GM18870 (cell line): Measurements from ENCODE around the gene SFXN5.
A peak's percentile ranks its signal among the peaks of the same experiment; 100 is the strongest.
"Not testable (repeated sequence)": the region's sequence is repeated elsewhere in the genome, so short reads cannot be mapped to it uniquely, and the experiment has no call there.

ENCODE experiments used
- ATAC-seq: cut with Tn5 transposase; IDR thresholded peaks from one replicate; pipeline ENCODE4 v1.9.1; 2021; ENCODE audit warnings: moderate library complexity; ENCODE audit not compliant: unreplicated experiment

The SFXN5 gene

DNA sequence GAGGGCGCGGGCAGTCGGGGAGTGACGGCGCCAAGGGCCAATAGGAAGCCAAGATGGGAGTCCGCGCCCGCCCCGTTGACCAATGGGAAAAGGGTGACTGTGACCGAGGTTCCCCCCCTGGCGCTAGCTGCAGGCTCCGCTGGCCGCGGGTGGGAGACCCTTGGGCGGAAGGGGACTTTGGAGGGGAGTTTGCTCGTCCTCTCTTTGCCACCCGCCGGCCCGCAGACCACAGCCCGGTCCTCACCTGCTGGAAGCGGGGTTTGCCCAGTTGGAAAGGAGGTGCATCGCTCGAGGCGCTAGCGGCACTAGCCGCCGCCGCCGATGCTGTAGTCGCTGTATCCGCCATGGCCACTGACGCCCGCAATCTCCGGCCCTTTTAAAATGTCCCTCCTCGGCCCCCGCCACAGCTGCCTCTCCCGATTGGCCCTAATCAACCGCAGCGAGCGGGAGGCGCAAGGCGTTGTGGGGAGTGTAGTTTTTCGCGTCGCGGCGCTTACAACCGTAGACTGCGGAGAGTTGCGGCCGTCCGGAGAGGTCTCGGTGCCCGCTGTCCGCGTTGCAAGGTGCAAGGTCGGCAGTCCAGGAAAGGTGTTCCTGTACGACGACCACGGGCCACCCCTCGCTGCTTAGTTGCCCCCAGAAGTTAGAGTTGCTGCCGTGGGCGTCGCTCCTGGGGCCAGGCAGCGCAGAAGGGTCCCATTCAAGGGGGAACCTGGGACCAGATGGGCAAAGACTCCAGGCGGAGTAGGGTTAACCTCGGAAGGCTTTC, at the start of gene SFXN5:
SFXN5 (minus strand) TSS at position 353 of the 769 bp plus-strand sequence; CDS start at position 346, 7 bp downstream.
- ATAC-seq = peak; percentile 85

DNA sequence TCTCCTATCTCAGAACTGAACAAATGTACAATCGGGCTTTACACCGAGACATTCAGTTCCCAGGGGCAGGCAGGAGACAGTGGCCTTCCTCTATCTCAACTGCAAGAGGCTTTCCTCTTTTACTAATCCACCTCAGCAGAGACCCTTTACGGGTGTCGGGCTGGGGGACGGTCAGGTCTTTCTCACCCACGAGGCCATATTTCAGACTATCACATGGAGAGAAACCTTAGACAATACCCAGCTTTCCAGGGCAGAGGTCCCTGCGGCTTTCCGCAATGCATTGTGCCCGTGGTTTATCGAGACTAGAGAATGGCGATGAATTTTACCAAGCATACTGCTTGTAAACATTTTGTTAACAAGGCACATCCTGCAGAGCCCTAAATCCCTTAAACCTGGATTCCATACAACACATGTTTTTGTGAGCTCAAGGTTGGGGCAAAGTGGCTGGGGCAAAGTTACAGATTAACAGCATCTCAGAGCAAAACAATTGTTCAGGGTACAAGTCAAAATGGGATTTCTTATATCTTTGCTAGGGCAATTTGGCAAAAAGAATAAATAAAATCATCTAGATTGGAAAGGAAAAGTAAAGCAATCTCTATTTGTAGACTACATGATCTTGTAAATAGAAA, 48.2 kb upstream of the SFXN5 start:
- ATAC-seq = not testable (repeated sequence)

DNA sequence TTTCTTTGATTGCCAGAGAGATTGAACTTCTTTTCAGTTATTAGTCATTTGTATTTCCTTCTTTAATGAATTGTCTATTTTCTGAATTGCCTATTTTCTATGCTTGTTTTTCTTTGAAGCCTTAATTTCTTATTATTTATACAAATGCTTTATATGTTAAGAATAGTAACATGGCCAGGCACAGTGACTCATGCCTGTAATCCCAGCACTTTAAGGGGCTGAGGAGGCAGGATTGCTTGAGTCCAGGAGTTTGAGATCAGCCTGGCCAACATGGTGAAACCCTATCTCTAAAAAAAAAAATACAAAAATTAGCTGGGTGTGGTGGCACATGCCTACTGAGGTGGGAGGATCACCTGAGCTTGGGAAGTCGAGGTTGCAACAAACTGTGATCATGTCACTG, 45.9 kb upstream of the SFXN5 start:
- ATAC-seq = no peak

DNA sequence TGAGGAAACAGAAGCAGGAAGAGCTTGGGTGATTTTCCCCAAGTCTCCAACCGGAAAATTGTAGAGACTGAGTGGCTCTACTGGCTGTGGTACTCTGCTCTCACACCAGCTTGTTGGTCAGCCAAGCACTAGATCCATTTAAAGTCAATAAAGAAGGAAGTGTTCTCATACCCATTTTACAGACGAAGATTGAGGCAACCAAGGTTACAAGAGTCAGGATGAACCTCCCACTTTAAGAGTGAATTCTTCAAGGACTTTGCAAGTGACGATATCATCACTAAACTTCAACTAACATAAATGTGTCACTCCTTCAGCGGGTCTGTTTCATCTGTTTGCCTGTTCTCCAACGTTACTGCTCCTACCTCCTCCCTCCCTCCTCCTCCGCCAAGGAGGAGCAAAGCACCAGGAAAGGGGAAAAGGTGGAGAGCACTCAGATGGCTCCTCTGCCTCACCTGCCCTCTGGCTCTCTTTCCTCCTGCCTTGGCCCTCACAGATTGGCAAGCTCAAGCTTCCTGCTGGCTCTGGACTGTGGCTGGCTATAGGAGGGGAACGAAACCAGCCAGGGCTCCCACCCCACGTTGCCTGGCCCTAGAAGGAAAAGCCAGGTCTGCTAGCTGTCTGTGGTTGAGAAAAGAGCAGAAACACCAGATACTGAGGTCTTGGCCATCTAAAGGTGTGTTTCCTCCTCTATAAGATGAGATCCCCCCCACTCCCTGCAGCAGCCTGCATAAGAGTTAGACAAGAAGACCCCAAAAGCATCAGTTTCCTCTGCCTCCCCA, 44.9 kb upstream of the SFXN5 start:
- no peak for ATAC-seq

DNA sequence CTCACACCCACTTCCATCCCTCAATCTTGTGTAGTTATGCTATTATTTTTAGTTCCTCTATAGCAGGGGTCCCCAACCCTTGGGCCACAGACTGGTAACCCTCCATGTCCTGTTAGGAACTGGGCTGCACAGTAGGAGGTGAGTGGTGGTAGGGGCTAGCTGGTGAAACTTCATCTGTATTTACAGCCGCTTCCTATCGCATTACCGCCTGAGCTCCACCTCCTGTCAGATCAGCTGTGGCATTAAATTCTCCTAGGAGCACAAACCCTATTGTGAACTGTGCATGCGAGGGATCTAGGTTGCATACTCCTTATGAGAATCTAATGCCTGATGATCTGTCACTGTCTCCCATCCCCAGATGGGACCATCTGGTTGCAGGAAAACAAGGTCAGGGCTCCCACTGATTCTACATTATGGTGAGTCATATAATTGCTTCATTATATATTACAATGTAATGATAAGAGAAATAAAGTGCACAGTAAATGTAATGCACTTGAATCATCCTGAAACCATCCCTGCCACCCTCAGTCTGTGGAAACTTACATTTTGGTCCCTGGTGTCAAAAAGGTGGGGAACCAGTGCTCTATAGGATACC, 42.9 kb upstream of the SFXN5 start:
- no peak for ATAC-seq

DNA sequence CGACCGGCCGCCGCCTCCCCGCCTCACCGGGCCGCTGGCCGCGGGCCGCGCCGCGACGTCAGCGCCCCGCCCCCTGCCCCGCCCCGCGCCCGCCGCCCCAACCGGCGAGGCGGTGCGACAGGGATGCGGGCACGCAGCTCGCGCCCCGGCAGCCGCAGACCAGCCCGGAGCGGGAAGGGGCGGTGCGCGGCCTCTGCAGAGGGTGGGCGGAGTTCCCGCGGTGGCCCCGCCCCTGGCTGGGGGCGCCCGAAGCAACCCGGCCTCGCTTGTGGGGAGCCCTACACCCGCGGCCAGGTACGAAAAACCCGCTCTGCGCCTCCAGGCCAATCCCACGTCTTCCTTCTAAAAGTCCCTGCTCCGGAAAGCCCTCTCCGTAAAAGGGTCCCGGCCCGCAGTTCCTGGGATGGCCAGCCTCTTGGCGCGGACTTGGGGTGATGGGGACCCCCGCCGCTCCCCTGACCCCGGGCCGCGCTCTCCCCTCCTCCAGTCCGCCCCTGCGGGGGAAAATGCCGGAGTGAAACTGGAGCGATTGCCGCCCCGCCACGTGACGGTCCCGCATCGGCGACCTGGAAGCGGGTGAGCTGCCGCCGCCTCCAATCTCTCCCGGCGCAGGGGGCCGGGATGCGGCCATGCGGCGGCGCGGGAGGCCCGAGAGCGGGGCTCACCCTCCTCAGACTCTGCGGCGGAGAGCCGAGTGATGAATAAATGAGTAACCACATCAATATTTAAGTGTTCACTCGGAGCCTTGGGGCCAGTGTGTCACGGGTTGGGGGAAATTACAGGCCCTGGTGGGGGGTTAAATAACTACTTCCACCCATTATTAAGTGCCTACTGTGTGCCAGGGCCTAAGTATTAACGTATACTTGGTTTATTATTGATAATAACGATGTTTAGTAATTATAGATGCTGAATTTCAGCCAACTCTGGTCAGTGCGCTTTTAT, 41.7 kb upstream of the SFXN5 start, which contains the start of gene RAB11FIP5:
RAB11FIP5 (minus strand) TSS at position 36 of the 942 bp plus-strand sequence. CDS start 171 bp downstream, outside the sequence.
- ATAC-seq = no peak

DNA sequence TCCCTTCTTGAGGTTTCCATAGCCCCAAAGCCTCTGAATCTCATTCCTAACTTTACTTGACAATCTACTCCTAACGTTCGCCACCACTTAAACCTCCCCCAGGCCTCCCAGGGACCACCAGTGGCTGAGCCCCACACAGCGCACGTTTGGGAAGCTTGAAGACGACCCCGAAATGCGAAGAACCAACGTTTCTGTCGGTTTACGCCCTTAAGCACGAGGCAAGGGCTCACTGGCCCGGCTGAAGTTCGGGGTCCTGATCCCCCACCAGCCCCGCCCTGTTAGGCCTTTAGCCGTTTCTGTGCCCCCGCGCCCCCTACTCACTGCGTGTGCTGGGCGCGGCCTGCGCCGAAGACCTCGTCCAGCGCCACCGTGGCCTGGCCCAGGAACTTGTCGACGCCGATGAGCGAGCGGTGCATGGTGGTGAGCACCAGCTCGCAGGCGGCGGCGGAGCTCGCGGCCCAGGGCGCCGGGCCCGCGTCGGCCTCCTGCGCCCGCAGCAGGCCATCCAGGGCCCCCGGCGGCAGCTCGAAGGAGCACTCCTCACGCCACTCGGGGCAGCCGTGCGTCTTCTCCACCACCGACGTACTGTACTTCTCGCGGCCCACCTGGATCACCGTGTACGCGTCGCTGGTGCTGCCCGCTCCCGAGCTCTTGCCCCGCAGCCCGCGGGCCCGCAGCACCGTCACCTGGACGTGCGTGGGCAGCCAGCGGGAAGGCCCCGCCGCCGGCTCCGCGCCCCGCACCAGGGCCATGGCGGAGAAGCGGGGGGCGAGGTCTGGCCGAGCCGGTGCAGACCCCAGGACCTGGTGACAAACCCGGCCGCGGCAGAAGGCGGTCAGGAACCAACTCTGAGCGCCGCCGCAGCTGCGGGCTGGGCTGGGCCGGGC, 40.8 kb upstream of the SFXN5 start:
- ATAC-seq = no peak

- ATAC-seq = no peak
Measured at GRCh38 chr2:73111073-73112025, 39.8 kb upstream of the SFXN5 start.

DNA sequence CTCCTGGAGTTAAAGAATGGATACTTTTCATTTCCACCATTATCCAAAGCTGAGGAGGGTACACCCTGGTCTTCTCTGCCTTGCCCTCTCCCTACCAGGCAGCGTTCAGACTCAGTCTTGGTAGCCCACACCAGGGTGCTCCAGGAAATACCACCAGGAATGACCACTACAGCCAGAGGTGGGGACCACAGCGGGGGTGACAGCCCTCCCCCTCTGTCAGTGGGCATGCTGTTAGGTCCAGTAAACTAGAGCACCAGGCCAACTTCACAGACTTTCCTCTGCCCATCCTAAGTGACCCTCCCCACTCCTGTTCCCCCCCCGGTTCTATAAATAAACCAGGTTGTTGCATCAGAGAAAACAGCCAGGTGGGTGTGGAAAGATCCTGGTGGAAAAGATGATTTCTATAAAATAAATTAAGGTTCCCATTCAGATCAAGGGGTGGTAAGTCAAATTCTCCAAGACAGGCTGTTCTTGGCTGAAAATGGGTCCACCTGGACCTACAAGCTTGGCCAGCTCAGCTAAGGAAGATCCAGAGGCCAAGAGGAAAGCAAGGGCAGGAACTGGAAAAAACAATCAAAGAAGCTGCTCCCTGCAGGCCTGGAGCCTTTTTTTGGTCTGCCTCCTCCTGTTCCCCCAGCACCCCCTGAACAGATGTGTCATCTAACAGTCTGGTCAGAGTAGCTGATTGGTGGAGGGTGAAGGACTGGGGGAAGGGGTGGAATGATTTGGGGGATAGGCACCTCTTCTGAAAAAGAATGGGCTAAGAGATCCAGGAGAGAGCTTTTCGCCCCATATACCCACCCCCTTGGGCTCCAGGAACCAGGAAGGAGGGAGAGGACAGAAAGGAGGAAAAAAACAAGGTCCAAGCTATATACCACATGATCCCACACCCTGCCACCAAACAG, 38.9 kb upstream of the SFXN5 start:
- ATAC-seq = no peak

DNA sequence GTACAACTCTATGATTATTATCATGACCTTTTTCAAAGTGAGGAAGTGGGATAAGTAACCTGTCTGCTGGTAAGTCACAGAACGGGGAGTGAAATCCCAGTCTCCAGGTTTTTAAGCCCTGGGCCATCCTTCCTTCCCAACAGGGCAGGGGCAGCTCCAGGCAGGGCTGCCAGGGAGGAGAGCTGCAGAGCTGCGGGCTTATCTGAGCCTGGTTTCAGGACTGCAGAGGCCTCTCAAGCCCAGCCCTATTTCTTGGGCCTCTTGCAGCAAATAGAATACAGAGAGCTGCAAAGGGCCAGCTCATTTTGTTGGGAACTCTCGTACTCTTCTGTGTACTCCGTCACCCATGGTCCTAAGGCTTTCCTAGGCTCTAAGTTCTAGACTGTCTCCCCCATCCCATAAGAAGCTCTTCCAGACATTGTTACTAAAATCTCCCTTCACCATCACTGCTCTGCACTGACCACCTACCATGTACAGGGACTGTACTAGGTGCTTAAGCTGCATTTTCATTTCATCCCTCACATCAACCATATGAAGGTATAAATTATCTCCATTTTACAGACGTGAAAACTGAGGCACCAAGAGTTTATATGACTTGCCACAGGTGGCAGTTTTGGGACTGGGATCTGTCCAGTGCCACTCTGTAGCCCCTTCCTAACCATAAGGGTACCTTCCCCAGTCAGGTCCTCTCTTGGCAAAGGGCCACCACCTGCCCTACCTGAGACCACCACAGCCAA, 38.1 kb upstream of the SFXN5 start:
- ATAC-seq = no peak

- ATAC-seq = no peak
Measured at GRCh38 chr2:73107211-73107926, 35.9 kb upstream of the SFXN5 start.

DNA sequence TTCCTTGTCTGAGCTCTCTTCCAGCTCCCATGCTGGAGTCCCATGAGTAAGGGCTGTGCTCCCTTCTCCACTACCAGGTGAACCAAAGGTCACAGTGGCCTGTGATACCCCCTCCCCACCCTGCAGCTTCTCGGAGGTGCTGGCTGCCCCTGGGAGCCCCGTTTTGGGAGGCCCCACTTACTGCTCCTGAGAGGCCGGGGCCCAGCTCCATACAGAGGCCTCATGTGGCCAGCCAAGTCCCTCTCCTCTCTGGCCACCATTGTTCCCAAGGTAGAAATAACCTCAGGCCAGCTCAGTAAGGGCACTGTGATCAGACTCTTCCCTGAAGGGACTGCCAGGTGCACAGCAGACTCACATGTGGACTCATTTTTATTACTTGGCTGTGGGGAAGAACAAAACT, 35.3 kb upstream of the SFXN5 start:
- no peak for ATAC-seq

DNA sequence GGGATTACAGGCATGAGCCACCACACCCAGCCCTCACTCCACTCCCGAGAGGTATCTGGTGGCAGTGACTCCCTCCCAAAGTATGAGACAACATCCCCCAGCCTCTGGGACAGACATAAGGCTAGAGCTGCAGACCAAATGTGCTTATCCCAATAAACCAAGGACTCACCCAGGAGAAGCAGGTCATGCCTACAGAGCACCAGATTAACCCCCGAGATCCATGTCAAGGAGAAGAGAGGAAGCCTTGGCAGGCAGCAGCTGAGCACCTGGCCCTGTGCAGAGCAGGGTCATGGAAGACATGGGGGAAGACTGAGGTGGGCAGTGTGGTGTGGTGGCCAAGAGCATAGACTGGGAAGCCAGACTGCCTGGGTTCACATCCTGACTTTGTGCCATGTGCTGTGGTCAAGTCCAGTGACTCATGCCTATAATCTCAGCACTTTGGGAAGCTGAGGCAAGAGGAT, 34.0 kb upstream of the SFXN5 start:
- no peak for ATAC-seq

DNA sequence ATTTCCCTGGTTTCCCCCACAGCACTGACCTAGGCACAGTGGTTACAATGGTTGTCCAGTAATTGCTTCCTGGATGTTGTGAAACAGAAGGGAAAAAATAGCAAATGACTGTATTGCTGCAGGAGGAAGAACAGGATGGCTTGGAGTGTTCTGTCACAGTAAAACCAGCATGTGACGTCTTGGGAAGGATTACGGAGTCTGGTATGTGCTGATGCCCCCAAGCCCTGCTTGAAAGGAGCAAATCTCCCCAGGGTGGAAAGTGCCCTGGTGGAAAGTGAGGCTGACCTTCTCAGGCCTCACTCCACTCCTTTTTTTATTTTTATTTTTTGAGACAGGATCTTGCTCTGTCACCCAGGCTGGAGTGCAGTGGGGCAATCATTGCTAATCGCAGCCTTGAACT, 33.4 kb upstream of the SFXN5 start:
- no peak for ATAC-seq

GRCh38 chr2:73103018-73103542, 31.6 kb upstream of the SFXN5 start:
- no peak for ATAC-seq
